GM18867 (cell line): ENCODE results near the gene NOL4L.

ENCODE experiments used
- ATAC-seq: cut with Tn5 transposase; IDR thresholded peaks from one replicate; pipeline ENCODE4 v1.9.1; 2021; ENCODE audit warnings: mild to moderate bottlenecking, moderate library complexity; ENCODE audit not compliant: unreplicated experiment

The NOL4L gene

GRCh38 chr20:32448306-32449056 lies 136.7 kb downstream of the NOL4L start:
- no peak for ATAC-seq

DNA sequence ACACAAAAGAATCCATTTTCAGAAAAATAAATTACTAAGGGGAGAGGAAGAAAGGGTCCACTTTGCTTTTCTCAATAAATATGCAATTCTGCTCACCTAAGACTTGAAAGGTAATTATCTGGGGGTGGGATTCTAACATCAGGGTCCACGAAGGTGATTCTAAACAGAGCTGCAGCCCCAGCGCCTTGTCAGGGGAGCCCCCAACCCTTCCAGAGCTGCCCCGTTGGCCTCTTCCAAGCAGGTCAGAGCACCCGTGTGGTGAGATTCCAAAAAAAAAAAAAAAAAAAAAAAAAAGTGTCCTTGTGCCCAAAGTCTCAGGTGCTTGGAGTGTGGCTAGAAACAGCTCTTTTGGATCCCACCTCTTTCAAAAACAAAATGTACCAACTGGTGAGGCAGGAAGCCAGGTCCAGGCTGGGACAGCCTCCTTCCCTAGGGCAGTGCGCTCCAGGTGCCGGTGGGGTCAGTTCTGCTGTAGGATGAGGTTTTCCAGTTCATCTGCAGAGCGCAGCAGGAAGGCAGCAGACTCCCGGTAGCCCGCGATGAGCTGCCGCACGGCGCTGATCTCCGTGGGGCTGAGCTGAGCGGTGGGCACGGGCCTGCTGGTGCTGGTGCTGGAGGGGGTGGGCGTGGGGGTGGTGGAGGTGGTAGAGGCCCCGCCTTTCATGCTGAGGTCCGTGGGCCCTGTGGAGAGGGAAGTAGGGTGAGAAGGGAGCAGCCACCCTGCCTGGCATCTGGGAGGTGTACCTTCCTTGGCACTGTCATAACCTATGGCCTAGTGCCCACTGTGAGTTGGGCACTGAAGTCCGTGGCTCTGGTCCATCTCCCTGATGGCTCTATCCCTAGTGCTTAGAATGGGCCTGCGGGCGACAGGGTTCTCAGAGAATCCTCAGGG lies 137.8 kb downstream of the NOL4L start:
- no peak for ATAC-seq

DNA sequence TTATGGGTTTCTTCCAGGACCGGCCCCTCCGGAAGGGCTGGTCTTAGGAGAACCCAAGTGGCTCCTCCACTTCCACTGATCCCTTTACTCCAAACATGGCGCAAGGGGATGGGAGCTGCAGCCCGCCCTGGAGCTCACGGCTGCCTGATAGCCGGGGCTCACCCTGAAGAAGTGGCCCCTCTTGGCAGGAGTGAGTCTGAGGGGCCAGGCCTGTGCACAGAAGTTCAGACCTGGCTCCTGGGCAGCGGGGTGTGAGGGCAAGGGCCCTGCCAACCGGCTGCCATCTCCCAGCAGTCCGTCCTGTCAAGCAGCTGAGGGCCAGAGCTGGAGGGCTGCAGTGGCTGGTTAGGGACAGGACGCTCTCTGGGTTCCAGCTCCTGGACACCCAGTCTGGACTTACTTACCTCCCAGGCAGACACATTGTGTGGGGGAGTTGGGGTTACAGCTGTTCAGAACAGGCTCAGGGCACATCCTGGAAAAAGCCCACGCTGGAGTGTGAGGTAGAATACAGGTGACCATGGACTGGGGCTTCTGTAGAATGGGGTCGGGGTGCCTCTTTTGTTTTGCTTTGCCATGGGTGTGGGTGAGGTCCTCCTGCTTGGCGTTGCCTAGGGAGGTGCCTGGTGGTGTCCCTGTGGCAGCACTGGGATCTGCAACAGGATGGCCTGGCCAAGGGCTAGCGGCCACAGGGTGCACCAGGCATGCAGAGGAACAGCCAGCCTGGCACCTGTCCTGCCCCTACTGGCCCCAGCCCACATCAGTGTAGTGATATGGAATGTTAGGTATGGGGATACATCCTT lies 138.6 kb downstream of the NOL4L start:
- no peak for ATAC-seq

DNA sequence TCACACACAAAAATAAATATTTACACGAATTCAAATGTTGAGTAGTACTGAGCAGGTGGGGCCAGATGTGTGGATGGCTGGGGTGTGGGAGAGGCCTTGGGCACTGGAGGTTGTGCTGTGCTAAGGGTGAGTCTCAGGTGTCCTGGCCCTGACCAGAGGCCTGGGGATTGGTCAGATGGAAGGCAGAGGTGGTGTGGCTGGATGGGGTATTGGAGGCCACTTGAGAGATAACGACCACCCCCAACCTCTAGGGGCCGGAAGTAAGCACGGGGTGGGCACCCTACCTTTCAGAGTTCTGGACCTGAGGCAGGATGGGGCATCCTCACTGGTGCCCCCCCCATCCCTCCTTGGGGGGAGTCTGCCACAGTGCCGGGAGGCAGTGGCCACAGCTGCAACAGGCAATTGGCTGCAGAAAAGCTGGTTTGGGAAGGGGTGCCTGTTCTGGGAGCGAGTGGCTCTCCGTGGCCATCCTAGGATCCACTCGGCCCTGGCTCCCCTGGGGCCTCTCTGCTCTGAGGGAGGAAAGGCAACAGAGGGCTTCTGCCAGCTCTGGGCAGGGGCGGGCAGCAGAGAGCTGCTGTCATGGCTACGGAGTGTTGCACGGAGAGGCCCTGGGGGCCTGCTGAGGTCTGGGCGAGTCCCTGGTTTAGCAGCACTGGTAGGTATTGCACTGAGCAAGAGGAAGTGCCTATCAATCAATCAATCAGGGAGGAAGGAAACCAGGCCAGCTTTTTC lies 139.4 kb downstream of the NOL4L start:
- no peak for ATAC-seq

- ATAC-seq, result no peak
These were observed 140.5 kb downstream of the NOL4L start for GRCh38 chr20:32444474-32445220.

DNA sequence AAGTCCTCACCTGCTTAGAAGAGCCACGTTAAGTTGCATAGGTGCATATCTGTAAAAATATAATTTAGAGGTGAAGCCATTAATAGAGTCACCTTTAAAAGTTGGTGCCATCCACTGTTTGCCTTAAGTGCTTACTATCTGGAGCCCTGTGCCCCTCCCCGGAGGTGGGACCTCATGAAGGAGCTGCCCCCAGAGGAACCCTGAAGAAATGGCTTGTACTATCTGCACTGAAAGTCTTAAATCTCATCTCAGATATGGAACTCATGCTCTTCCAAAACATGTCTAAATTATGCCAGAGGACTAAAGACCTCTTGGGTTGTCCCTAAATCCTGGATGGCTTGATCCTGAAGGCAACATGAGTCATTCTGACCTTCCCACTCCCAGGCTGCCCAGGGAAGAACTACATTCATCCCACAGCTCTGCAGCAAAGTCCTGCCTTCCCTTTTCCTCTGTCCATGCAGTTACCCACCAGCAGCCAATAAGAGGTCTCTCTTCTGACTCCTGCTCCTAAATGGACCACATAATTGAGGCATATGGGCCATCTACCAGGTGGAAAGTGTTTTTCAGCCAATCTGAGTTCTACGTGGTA lies 141.7 kb downstream of the NOL4L start:
- no peak for ATAC-seq

DNA sequence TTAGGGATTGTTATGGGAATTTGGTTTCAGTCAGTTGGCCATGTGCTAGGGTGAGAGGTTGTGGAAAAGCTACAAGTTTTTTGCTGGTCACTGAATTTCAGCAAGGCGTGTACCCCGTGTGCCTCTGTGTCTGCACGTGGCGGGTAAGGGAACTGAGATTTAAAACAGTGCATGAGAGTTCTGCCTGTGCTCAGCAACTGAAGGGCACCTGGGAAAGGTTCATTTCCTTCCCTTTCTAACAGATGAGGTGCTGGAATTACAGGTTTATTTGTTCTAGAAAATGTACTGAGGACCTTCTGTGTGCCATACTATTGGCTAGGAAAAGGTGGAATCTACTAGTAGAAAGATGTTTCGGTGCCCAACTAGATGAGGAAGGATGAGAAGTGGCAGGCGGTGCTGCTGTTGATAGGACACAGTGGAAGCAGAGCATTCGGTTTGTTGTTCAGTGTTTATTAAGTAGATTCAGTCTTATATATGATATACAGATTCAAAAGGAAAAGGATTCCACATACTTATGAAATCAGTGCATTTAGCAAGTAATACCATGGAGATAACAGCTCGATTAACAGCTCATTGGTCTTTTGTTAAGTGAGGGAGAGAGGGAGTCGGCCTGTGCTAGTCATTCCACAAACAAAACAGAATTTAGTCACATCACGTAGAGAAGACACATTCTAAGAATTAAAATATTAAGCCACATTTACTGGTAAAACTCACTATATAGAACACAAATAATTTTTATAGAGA lies 142.3 kb downstream of the NOL4L start:
- no peak for ATAC-seq

GRCh38 chr20:32441638-32442037 lies 143.5 kb downstream of the NOL4L start:
- no peak for ATAC-seq

DNA sequence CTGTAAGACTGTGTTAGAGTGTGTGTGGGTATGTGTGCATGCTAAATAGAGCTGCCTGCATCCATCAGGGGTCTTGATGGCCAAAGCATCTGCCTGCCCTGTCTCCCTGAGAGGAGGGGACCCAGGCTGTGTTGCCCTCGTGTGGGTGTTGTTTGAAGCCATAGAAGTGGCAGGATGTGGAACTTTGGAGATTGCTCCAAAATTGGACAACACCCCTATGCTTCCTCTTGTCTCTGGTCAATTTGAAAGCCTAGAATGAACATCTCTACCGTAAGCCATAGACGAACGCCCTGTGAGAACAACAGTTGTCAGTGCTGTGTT lies 144.4 kb downstream of the NOL4L start:
- no peak for ATAC-seq

DNA sequence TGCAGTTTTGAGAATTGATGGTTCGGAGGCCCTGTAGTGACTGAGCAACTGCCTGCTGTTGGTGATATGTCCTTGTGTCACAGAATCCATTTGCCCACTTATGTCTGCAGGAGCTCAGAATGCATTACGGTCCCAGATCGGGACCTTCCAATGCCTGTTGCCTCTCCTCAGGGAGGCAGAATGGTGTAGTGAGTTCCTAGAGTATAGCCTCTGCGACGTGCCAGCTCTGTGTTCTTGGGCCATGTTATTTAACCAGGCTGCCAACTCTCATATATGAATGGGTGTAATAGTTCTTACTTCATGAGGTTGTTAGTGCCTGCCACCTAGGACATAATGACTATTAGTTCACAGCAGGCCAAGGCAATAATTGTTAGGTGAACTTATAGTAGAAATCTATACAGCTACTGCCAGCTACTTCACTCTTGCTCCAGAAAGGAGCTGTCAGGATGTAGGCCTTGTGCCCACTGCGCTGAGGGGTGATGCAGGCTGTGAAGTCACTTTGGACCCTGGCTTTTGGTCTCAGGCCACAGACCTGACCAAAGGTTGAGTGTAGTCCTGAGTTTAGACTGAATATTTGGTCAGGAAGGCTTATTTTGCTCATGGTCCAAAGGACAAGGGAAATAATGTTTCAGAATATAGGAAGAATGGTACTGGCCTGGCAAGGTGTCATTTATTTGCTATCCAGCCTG lies 144.9 kb downstream of the NOL4L start:
- no peak for ATAC-seq

DNA sequence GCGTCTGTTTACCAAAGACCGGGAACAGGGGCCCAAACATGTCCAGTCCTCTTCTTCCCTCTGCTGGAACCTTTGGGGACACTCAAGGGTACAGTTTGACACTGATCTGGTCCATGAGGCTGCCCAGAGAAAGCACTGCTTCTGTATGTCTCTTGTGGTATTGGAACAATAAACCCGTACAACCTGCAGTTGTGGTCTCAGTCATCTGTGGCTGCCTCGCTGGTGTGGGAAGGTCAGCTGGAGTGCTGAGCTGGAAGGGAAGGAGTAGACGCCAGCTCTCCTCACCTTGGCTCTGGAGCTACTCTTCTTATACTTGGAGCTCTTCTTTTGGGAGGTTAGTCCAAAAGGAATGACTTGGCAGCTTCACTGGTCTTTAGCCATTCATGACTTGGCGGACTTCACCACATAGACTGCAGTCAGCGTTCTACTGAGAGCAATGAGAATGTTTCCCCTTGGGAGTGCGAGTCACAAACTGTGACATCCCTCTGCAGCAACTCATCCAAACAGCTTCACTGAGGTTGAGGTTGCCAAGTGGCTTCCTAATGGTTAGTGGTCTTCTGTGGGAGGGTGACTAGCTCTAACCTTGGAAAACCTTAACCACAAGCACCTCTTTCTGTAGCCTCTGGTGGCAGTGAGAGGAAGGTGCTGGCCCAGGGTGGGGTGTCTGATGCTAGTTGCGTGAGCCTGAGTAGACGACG lies 145.9 kb downstream of the NOL4L start:
- ATAC-seq, result no peak

DNA sequence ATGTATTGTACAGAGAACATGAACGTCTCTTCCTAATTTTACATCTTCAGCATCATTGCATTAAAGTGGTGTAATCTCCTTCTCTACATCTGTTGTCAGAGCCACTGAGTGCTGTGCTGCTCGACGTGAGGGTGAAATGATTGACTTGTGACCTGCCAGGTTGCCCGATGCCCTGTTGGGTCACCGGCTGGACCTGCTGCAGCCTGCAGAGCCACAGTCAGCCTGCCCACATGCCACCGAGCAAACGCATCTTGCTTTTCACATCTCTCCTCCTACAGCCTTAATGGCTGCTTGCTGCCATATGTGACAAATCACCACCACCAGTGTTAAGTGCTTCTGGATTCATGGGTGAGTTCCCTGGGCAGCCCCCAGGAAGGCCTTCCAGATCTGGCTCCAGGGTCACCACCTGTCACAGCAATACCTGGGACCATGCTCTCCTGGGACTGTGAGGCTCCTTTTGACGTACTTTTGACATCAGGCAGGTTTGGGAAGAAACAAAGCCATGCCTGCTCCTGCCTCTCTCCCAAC lies 146.7 kb downstream of the NOL4L start:
- no peak for ATAC-seq

DNA sequence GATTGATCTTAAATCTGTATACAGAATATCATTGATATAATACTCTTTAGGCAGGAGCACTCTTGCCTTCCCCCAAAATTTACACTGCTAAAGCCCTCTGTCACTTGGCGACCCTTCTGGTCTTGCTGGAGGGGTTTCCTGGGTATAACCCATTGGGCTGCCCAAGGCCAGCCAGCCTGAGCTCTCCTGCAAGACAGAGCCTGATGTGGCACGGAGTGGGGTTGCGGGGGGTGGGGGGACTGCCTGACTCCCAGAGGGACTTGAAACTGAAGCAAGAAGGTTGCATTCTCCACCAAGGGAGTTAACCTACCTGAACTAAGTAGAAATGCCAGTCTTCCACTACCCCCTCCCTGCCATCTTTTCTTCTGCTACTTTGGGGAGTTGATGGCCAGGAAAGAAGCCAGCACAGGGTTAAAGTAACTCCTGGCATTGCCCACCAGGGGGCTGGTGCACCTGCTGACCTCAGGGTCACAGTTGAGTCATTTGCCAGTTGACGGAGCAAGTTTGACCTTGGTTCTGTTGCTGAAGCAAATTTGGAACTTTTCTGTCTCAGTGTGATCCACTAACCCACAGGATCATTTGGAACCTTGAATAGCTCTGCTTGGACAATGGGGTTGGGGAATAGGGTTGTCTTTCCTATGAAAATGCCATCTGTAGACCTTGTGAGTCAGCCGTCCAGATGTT lies 147.6 kb downstream of the NOL4L start:
- ATAC-seq, result no peak

DNA sequence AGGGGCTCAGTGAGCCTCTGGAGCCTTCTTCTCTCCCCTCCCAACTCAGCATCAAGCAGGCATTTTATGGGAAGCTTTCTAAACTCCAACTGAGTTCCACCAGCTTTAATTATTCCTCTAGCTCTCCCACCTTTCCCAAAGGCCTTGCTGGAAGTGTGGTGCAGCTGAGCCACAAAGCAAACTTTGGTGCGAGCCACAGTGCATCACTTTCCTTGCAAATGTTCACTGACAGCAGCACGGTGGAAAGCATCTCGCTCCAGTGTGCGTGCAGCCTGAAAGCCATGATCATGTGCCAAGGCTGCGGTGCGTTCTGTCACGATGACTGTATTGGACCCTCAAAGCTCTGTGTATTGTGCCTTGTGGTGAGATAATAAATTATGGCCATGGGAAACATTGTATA lies 148.2 kb downstream of the NOL4L start:
- no peak for ATAC-seq

- ATAC-seq, result no peak
These were observed 148.8 kb downstream of the NOL4L start for GRCh38 chr20:32436142-32436861.

DNA sequence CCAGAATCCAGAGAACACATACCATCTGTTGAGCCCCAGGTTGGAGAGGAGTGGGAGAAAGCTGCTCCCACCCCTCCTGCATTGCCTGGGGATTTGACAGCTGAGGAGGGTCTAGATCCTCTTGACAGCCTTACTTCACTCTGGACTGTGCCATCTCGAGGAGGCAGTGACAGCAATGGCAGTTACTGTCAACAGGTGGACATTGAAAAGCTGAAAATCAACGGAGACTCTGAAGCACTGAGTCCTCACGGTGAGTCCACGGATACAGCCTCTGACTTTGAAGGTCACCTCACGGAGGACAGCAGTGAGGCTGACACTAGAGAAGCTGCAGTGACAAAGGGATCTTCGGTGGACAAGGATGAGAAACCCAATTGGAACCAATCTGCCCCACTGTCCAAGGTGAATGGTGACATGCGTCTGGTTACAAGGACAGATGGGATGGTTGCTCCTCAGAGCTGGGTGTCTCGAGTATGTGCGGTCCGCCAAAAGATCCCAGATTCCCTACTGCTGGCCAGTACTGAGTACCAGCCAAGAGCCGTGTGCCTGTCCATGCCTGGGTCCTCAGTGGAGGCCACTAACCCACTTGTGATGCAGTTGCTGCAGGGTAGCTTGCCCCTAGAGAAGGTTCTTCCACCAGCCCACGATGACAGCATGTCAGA lies 149.6 kb downstream of the NOL4L start:
- no peak for ATAC-seq
